HL-60 (cell line): ENCODE data around the gene CASP7.
"Not testable (repeated sequence)": the region's sequence is repeated elsewhere in the genome, so short reads cannot be mapped to it uniquely, and the experiment has no call there.

Source experiments
- DNase-seq, 2 experiments: peaks; one replicate each; pipeline ENCODE4 v3.0.0-alpha.2; 2010 to 2020; ENCODE audit warnings: low read depth in 1 of 2, low spot score in 1 of 2
- H3K27ac ChIP-seq: fragments of 250-450 bp; sonication (Bioruptor Pico); replicated peaks from 2 replicates; pipeline ENCODE4 v1.5.1; 2020; ENCODE audit warnings: mild to moderate bottlenecking, moderate library complexity
- H3K27me3 ChIP-seq: fragments of 250-450 bp; sonication (Bioruptor Pico); 2 replicates; pipeline ENCODE4 v1.5.1; 2021; ENCODE audit warnings: mild to moderate bottlenecking, moderate library complexity; ENCODE audit not compliant: insufficient read depth, poor library complexity, severe bottlenecking
- H3K4me3 ChIP-seq: replicated peaks from 2 replicates; pipeline ENCODE4 v1.5.1; 2011; ENCODE audit warnings: mild to moderate bottlenecking, control low read depth, low read length; ENCODE audit not compliant: insufficient read depth
- CTCF ChIP-seq: IDR thresholded peaks from one replicate; pipeline ENCODE4 v1.5.1; 2011; ENCODE audit warnings: low read length, control low read depth, inconsistent platforms; ENCODE audit not compliant: insufficient read depth
- GABPA ChIP-seq: IDR thresholded peaks from 2 replicates; pipeline ENCODE4 v1.6.1; 2012; ENCODE audit warnings: low read depth
- POLR2AphosphoS5 ChIP-seq: IDR thresholded peaks from 2 replicates; pipeline ENCODE4 v1.6.1; 2012; ENCODE audit warnings: low read depth
- SPI1 ChIP-seq: IDR thresholded peaks from 2 replicates; pipeline ENCODE4 v1.6.1; 2012; ENCODE audit warnings: low read depth, mild to moderate bottlenecking, borderline replicate concordance
- TF ChIP-seq, protein P1 (sequence below): IDR thresholded peaks from 2 replicates; pipeline ENCODE4 v1.6.1; 2012; ENCODE audit warnings: low read depth; ENCODE audit not compliant: insufficient replicate concordance

Gene CASP7

GRCh38 chr10:113650172-113650571, 29.5 kb upstream of the CASP7 start:
- no peak for DNase-seq
- Histone ChIP-seq H3K27me3 (no peaks in the 10 kb centered on the region), H3K4me3 (no peak overlapping the region), H3K27ac (no peak overlapping the region)
- TF ChIP-seq GABPA, result no peak
- no peak for TF ChIP-seq POLR2AphosphoS5
- TF ChIP-seq, protein P1, sequence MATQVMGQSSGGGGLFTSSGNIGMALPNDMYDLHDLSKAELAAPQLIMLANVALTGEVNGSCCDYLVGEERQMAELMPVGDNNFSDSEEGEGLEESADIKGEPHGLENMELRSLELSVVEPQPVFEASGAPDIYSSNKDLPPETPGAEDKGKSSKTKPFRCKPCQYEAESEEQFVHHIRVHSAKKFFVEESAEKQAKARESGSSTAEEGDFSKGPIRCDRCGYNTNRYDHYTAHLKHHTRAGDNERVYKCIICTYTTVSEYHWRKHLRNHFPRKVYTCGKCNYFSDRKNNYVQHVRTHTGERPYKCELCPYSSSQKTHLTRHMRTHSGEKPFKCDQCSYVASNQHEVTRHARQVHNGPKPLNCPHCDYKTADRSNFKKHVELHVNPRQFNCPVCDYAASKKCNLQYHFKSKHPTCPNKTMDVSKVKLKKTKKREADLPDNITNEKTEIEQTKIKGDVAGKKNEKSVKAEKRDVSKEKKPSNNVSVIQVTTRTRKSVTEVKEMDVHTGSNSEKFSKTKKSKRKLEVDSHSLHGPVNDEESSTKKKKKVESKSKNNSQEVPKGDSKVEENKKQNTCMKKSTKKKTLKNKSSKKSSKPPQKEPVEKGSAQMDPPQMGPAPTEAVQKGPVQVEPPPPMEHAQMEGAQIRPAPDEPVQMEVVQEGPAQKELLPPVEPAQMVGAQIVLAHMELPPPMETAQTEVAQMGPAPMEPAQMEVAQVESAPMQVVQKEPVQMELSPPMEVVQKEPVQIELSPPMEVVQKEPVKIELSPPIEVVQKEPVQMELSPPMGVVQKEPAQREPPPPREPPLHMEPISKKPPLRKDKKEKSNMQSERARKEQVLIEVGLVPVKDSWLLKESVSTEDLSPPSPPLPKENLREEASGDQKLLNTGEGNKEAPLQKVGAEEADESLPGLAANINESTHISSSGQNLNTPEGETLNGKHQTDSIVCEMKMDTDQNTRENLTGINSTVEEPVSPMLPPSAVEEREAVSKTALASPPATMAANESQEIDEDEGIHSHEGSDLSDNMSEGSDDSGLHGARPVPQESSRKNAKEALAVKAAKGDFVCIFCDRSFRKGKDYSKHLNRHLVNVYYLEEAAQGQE, result no peak

DNA sequence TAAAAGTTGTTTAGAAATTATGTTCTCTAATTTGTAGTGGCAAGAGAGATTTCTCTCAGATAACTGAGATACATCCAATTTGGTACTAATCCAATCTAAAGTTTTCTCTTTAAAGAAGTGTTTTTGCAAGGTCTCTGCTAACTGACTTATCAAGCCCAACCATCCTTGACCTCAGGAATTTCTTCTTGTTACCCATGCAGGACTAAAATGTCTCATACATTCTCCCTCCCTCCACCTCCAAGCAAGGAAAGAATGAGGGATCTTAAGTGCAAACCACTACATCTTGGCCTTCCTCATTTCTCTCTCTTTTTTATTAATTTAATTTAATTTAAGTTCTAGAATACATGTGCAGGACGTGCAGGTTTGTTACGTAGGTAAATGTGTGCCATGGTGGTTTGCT, 28.7 kb upstream of the CASP7 start:
- no peak for DNase-seq

DNA sequence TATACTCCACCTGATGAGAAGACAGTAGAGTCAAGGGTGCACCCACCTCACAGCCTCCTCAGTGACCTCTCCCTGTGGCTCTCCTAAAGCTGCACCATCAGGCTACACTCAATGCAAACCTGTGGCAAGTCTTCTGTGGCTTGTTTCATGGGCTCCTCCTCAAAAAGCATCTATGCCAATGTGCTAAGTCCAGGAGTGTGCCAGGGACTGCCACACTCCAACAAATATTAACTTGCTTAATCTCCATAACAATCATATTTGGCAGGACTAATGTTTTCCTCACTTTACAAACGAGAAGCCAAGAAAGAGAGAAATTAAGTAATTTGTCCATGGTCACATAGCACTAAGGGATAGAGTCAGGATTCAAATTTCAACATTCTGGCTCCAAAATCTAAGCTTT, 27.8 kb upstream of the CASP7 start:
- H3K4me3 ChIP-seq, result no peak overlapping the region
- H3K27ac ChIP-seq, result no peak overlapping the region
- peaks cover 2% of the 10 kb centered on the region for H3K27me3 ChIP-seq
- TF ChIP-seq POLR2AphosphoS5 (no peak), GABPA (no peak), SPI1 (no peak), CTCF (no peak)
- TF ChIP-seq, protein P1, result no peak
- DNase-seq, result no peak

More for the DNA sequence above, 28.7 kb upstream of the CASP7 start:
- Histone ChIP-seq H3K27ac (no peak overlapping the region), H3K4me3 (no peak overlapping the region), H3K27me3 (no peaks in the 10 kb centered on the region)
- no peak for TF ChIP-seq CTCF

DNA sequence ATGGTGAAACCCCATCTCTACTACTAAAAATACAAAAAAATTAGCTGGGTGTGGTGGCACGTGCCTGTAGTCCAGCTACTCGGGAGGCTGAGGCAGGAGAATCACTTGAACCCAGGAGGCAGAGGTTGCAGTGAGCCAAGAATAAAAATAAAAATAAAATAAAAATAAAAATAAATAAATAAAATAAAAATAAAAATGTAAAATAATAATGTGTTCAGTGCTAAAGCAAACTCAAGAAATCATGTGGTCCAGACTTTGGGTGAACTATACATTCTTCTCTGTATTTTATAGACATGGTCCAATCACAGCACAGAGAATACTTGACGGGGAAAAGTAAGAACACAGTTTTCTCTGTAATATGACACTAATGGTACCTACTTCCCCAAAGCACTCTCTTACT, 27.3 kb upstream of the CASP7 start:
- H3K27me3 ChIP-seq, H3K27ac ChIP-seq, H3K4me3 ChIP-seq, DNase-seq: not testable (repeated sequence)

DNA sequence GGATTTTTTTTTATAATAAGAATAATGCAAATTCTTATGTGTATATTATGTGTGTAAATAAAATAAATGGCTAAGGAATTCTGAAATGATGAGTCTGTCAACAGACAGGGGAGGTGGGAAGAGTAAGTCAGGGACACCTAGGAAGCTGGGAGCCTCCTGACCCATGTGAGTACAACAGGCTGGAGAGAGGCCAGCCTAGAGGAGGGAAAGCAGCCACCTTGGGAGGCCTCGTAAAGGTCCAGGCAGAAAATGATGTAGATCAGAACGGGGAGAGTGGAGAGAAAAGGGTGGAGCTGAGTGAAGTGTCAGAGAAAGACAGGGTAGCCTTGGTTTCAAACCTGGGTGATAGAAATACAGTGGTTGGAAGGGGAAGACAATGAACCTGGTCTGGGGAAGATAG, 22.8 kb upstream of the CASP7 start:
- peaks cover 4% of the 10 kb centered on the region for H3K27me3 ChIP-seq
- H3K4me3 ChIP-seq, result no peak overlapping the region
- TF ChIP-seq CTCF, result no peak
- TF ChIP-seq, protein P1, result no peak
- no peak for TF ChIP-seq POLR2AphosphoS5
- TF ChIP-seq GABPA, result no peak
- no peak for TF ChIP-seq SPI1
- H3K27ac ChIP-seq, result no peak overlapping the region
- no peak for DNase-seq
